H1 (cell line): Measurements from ENCODE around the gene GRM8. TPM values are rescaled to one million over a fixed set of nuclear protein-coding genes. Genes with fewer than 3 reads are reported as not detected.

Source experiments
- ASH2L ChIP-seq: fragments of 200-600, 300-600 bp; sonication (generic); IDR thresholded peaks from one replicate; pipeline ENCODE4 v1.7.1; 2017; ENCODE audit warnings: low read length
- CBX8 ChIP-seq: fragments of 300-800, 300-1000 bp; sonication (generic); IDR thresholded peaks from 2 replicates; pipeline ENCODE4 v1.7.1; 2016; ENCODE audit warnings: low read depth, low read length, borderline replicate concordance
- CHD1 ChIP-seq: IDR thresholded peaks from 2 replicates; pipeline ENCODE4 v1.6.1; 2012; ENCODE audit warnings: low read depth, low read length, improper control_type of control experiment
- CTCF ChIP-seq, 3 experiments: IDR thresholded peaks; 1 replicate in 2 of 3; 2 replicates in 1 of 3; pipeline versions ENCODE4 v1.5.1 to v1.6.1; 2011; ENCODE audit warnings: low read length in 3 of 3, mild to moderate bottlenecking in 3 of 3, inconsistent platforms in 2 of 3, low read depth in 1 of 3, moderate library complexity in 1 of 3; ENCODE audit not compliant: insufficient read depth in 1 of 3; ENCODE audit errors: control extremely low read depth in 1 of 3
- PHF8 ChIP-seq: fragments of 200-600 bp; sonication (generic); conservative IDR thresholded peaks from 2 replicates; pipeline ENCODE4 v1.7.1; 2012; ENCODE audit warnings: low read depth, mild to moderate bottlenecking, inconsistent platforms, low read length, moderate library complexity
- RFX5 ChIP-seq: IDR thresholded peaks from 2 replicates; pipeline ENCODE4 v1.6.1; 2011; ENCODE audit warnings: low read depth, low read length, improper control_type of control experiment, borderline replicate concordance
- TBP ChIP-seq: IDR thresholded peaks from 2 replicates; pipeline ENCODE4 v1.6.1; 2011; ENCODE audit warnings: low read depth, low read length, improper control_type of control experiment
- ZNF274 ChIP-seq: IDR thresholded peaks from 2 replicates; pipeline ENCODE4 v1.7.0; 2012; ENCODE audit warnings: low read length, borderline replicate concordance; ENCODE audit errors: extremely low read depth
- polyA plus RNA-seq, 7 experiments: library from polyadenylated mRNA; depleted of rRNA in 3 of 7; stranded (reverse) in 5 of 7; unstranded in 2 of 7; fragments of >200 nt in 5 of 7; fragments of 200-250 nt in 2 of 7; gene quantifications; 1 replicate in 5 of 7; 2 replicates in 1 of 7; 4 replicates in 1 of 7; pipeline versions ENCODE4 v1.2.1 to v1.2.3, GENCODE V29; 2011 to 2013; ENCODE audit warnings: missing spikeins in 2 of 7, mixed read lengths in 2 of 7
- total RNA-seq: library from RNA; stranded (reverse); fragmentation: NEBNext Ultra II Directional; extraction: Animal tissue kit (Norgen Biotek cat#: 25700); gene quantifications from 2 replicates; pipeline ENCODE4 v1.2.1, GENCODE V29; 2021

Gene GRM8
- total and polyA plus RNA-seq, 2 of the 8 experiments (the other 6 are each of a cell fraction or from before 2014, with no cell fraction given) = 2.6 to 2.8 TPM

- TF ChIP-seq CTCF (IDR thresholded peaks at IDR 0.05; ENCODE audit: control extremely low read depth in 1 of 3, insufficient read depth in 1 of 3, low read depth in 1 of 3, low read length in 3 of 3) (no peak), CBX8 (no peak), ASH2L (no peak), TBP (no peak), RFX5 (no peak), PHF8 (no peak), CHD1 (no peak), ZNF274 (no peak)
Observed at GRCh38 chr7:126801733-126802132, 451.0 kb downstream of the GRM8 start (continued).
